Endothelial cell (in vitro differentiated cells): Measurements from ENCODE around the gene OARD1. TPM values are rescaled to one million over a fixed set of nuclear protein-coding genes. Genes with fewer than 3 reads are reported as not detected.

ENCODE experiments used
- DNase-seq: peaks from one replicate; pipeline ENCODE4 v3.0.0; 2021; ENCODE audit warnings: low spot score
- H3K27ac Mint-ChIP-seq: one replicate; pipeline ENCODE4 v1.8.0; 2021; ENCODE audit warnings: mixed read lengths, inconsistent platforms; ENCODE audit not compliant: unreplicated experiment
- H3K27me3 Mint-ChIP-seq: one replicate; pipeline ENCODE4 v1.8.0; 2021; ENCODE audit warnings: mild to moderate bottlenecking, moderate library complexity, mixed read lengths, inconsistent platforms; ENCODE audit not compliant: unreplicated experiment
- H3K36me3 Mint-ChIP-seq: one replicate; pipeline ENCODE4 v1.8.0; 2021; ENCODE audit warnings: mild to moderate bottlenecking, low read depth, mixed read lengths, inconsistent platforms; ENCODE audit not compliant: unreplicated experiment
- H3K4me1 Mint-ChIP-seq: one replicate; pipeline ENCODE4 v1.8.0; 2021; ENCODE audit warnings: mild to moderate bottlenecking, mixed read lengths, inconsistent platforms; ENCODE audit not compliant: unreplicated experiment
- H3K4me3 Mint-ChIP-seq: one replicate; pipeline ENCODE4 v1.8.0; 2021; ENCODE audit warnings: mild to moderate bottlenecking, mixed read lengths, inconsistent platforms; ENCODE audit not compliant: unreplicated experiment
- H3K9me3 Mint-ChIP-seq: one replicate; pipeline ENCODE4 v1.8.0; 2021; ENCODE audit warnings: mixed read lengths, inconsistent platforms; ENCODE audit not compliant: unreplicated experiment
- CTCF ChIP-seq: fragments of 200-600 bp; sonication (generic); IDR thresholded peaks from one replicate; pipeline ENCODE4 v1.5.0; 2021; ENCODE audit warnings: antibody characterized with exemption; ENCODE audit not compliant: unreplicated experiment
- total RNA-seq: library from RNA; stranded (reverse); fragmentation: NEBNext Ultra II Directional; extraction: Animal tissue kit (Norgen Biotek cat#: 25700); gene quantifications from one replicate; pipeline ENCODE4 v1.2.1, GENCODE V29; 2021; ENCODE audit not compliant: unreplicated experiment

OARD1 gene
- total RNA-seq, 1 donor from 2014 or later = 20.5 TPM

GRCh38 chr6:41063884-41064285, 8.3 kb downstream of the OARD1 start:
- Mint-ChIP-seq H3K36me3 (no peaks in the 10 kb centered on the region), H3K9me3 (no peaks in the 10 kb centered on the region), H3K4me3 (no peak overlapping the region), H3K27me3 (no peaks in the 10 kb centered on the region), H3K27ac (no peak overlapping the region), H3K4me1 (no peaks in the 10 kb centered on the region)
- DNase-seq = no peak
- no peak for TF ChIP-seq CTCF

- no peak for DNase-seq
- no peak overlapping the region for H3K27ac Mint-ChIP-seq
- no peak overlapping the region for H3K4me3 Mint-ChIP-seq
- no peaks in the 10 kb centered on the region for H3K27me3 Mint-ChIP-seq
- no peaks in the 10 kb centered on the region for H3K4me1 Mint-ChIP-seq
- no peaks in the 10 kb centered on the region for H3K36me3 Mint-ChIP-seq
- no peak for TF ChIP-seq CTCF
- H3K9me3 Mint-ChIP-seq = no peaks in the 10 kb centered on the region
Measured at GRCh38 chr6:41062056-41062455, 10.1 kb downstream of the OARD1 start.

GRCh38 chr6:41061196-41061726, 10.9 kb downstream of the OARD1 start:
- Mint-ChIP-seq H3K4me3 (no peak overlapping the region), H3K36me3 (no peaks in the 10 kb centered on the region), H3K27ac (no peak overlapping the region), H3K4me1 (no peaks in the 10 kb centered on the region), H3K9me3 (no peaks in the 10 kb centered on the region), H3K27me3 (peaks cover 2% of the 10 kb centered on the region)
- DNase-seq = no peak
- no peak for TF ChIP-seq CTCF

GRCh38 chr6:41059556-41059955, 12.6 kb downstream of the OARD1 start:
- Mint-ChIP-seq H3K4me3 (no peak overlapping the region), H3K36me3 (no peaks in the 10 kb centered on the region), H3K27me3 (peaks cover 2% of the 10 kb centered on the region), H3K9me3 (no peaks in the 10 kb centered on the region), H3K4me1 (no peaks in the 10 kb centered on the region), H3K27ac (no peak overlapping the region)
- no peak for DNase-seq
- no peak for TF ChIP-seq CTCF

GRCh38 chr6:41058783-41059181, 13.4 kb downstream of the OARD1 start:
- Mint-ChIP-seq H3K4me3 (no peak overlapping the region), H3K9me3 (no peaks in the 10 kb centered on the region), H3K36me3 (no peaks in the 10 kb centered on the region), H3K27ac (no peak overlapping the region), H3K27me3 (peaks cover 3% of the 10 kb centered on the region), H3K4me1 (no peaks in the 10 kb centered on the region)
- no peak for DNase-seq
- TF ChIP-seq CTCF = no peak
